SIG-M5 treated with dmso at 0.1 percent for 504 hours (cell line): ENCODE measurements around the gene ZNF41.
"Not testable (repeated sequence)": the region's sequence is repeated elsewhere in the genome, so short reads cannot be mapped to it uniquely, and the experiment has no call there.

ENCODE experiments used
- DNase-seq: peaks from one replicate; lab custom pipeline; 2025; ENCODE audit not compliant: unreplicated experiment; lab: John Stamatoyannopoulos, UW

ZNF41 gene

DNA sequence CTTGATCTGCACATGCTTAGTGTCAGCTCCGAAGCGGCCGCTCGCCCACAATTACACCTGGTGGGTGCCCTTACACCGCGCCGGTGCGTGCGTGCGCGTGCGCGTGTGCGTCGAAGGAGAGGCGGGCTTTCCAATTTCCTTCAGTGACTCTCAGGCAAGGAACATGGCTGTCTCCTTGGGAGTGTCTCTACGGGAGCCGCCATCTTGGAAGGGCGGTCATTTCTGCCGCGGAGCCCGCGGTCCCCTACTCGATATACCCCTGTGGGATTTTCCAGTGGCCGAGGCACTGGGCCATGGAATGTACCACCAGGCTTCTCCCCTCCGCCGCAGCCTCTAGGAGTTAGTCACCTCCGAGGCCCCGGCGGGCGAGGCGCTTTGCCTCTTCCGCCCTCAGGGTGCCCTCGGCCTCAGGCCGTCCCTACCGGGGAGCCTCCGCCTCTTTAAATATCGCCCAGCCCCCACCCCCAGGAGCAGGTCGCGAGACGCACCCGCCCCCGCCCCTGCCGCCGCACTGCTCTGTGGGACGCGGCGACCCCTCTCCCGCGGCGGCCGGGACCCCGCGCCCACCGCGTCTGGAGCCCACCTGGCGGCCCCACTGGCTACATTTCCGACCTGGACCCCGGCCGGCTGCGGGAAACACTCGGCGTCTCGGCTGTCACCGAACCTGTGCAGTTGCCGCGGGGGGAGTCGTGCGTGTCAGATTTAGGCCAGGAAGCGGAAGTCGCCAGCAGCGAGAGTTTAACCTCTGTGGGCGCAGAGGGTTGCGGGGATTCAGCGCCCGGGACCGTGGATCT, at the start of gene ZNF41:
TSS of gene ZNF41 (minus strand) at position 711 of the 794 bp plus-strand sequence. CDS start 15,741 bp downstream, outside the sequence.
- peak; percentile 69 for DNase-seq

DNA sequence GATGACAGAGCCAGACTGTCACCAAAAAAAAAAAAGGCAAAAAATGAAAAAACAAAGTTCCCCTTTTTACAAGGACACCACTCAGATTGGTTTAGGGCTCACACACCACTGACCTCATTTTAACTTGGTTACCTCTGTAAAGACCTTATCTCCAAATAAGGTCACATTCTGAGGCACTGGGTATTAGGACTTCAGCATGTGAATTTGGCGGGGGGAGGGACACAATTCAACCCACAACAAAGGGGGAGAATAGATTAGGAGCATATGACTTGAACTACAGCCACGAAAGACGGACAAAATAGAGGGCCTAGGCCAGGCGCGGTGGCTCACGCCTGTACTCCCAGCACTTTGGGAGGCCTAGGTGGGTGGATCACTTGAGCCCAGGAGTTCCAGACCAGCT, 47.0 kb upstream of the ZNF41 start:
- DNase-seq, result no peak

DNA sequence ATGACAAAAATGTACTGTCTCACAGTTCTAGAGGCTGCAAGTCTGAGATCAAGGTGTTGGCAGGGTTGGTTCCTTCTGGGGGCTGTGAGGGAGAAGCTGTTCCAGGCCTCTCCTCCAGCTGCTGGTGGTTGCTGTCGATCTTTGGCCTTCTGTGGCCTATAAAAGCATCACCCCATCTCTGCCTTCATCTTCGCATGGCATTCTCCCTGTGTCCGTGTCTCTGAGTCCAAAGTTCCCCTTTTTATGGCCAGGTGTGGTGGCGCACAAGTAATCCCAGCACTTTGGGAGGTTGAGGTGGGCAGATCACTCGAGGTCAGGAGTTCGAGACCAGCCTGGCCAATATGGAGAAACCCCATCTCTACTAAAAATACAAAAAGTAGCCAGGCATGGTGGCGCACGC, 46.5 kb upstream of the ZNF41 start:
- DNase-seq, result no peak

DNA sequence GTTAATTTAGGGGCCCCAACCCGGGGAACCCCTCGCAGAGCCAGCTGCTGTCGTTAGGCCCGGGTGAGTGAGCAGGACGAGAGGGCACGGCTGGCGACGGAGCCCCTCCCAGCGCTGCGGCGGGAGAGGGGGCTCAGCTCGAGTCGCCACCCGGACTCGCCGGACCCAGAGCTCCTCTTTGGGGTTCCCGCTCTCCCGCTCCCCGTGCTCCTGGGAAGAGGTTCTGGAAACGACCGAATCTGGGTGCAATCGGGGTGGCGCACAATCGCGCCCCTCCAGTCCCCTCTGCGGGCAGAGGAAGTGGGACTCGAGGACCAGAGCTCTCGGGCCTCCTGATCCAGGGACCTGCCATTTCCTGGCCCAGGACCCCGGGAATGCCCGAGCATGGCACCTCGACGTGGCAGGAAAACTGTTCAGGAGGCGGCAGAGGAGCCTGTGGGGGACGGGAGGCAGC, 40.7 kb upstream of the ZNF41 start:
- DNase-seq, result no peak

DNA sequence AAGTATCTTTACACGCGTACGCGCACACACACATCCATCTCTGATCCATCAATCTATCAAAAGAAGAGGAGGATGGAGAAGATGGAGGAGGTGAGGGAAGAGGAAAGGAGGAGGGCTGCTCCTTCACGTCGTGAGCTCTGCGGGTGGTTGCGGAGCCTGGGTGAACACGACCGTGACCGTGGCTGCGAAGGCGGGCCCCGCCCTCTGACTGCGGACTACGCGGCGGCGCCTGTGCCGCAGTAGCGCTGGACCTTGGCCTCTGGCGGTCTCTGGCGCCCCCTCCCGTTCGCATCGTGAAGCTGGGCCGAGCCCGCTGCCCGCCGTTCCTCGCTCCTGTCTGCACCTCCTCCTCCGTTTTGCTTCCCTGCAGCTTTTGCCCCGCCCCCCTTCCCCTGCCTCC, 40.3 kb upstream of the ZNF41 start:
- peak; percentile 46 for DNase-seq

DNA sequence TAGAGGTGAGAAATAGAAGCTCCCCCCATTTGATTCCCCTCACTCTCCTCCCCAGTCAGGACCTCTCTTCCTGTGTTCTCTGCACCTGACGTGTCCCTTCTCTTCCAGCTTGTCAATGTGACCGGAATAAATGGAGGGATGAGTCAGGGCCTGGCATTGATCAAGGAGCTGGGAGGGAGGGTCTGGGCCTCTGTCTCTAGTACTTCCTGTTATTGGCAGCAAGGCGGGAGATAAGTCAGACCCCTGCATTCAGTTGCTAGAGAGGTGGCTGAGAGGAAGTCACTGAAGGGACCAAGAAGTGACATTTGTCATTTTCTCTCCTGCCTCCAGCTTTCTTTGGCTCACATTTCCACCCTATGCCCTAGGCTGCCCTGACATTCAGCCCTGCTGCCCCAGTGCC, 35.1 kb upstream of the ZNF41 start:
- no peak for DNase-seq

DNA sequence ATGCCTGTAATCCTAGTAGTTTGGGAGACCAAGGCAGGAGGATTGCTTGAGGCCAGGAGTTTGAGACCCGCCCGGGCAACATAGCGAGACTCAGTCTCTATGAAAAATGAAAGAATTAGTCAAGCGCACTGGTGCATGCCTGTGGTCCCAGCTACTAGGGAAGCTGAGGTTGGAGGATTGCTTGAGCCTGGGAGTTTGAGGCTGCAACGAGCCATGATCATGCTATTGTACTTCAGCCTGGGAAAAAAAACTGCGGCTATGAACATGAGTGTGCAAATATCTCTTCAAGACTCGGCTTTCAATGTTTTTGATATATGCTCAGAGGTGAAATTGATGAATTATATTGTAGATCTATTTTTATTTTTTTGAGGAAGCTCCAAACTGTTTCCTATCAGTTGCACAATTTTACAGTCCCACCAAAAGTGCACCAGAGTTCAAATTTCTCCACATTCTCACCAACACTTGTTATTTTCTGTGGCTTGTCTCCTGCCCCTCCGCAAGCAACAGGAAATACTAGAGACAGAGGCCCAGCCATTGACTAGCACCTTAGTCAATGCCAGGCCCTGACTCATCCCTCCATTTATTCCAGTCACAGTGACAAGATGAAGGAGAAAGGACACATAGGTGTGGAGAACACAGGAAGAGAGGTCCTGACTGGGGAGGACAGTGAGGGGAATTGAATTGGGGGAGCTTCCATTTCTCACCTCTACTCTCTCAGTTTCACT, 33.1 kb upstream of the ZNF41 start:
- DNase-seq, result peak; percentile 32

DNA sequence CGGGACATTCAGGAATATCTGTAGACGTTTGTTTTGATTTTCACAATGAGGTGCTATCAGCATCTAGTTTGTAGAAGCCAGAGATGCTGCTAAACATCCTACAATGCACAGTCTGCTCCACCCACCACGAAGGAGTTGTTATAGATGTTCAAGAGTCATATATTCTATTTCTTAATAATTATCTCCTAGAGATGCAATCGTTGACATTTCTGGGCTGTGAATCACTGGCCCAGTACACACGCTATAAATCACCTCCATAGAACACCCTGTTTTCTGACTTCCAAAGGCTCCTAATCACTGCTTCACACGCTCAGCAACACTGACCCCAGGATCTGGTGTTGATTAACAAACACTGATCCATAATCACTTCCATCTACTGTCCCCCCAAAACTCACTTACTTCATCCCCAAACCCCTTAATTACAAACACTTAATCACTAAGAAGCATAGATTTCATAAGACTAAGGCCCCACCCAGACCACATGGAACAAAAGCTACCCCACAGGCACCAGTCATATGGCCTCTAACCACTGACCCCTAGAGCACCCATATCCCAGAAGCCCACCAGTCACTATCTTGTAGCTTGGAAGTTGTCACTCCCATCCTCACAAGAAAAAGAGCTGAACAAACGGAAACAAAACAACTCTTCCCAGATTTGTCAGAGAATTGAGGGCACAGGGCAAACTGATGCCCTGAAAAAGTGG, 31.7 kb upstream of the ZNF41 start:
- DNase-seq, result no peak

DNA sequence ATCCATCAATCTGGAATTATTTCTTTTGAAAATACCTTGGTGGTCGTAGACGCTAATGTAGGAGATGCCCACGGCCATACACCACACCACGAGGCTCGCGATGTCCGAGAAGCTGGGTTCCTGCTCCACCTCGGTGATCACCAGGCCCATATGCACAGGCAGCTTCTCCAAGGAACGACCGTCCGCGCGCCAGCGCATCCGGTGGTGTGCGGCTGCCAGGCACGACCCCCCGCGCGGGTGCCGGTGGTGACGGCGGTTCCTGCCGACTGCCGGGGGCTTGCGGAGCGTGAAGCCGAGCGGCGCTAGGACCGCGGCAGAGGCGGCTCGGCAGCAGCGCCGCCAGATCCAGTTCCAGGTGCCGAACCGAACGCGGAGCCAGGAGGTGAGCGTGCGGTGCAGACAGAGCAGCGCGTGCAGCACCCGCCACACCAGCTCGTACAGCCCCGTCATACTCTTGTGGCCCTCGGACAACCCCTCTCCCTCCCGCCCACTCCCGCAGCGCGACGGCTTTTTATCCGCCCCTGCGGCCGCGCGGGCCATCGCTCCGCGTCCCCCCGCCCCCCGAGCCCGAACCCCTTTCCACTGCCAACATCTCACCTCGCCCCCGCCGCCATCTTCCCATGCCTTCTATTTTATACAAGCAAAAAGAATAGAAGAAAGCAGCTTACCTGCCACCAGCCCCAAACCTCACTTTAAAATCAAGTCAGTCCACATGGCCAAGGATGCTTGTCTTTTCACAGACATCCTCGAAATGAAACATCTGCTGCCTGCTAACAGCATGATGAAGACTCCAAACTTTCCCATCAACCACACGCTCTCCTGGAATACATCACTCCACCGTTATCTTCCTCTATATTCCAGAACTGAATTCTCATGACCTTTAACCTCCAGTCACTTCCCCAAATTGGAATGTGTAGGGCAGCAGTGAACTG, 30.3 kb upstream of the ZNF41 start:
- DNase-seq, result not testable (repeated sequence)

DNA sequence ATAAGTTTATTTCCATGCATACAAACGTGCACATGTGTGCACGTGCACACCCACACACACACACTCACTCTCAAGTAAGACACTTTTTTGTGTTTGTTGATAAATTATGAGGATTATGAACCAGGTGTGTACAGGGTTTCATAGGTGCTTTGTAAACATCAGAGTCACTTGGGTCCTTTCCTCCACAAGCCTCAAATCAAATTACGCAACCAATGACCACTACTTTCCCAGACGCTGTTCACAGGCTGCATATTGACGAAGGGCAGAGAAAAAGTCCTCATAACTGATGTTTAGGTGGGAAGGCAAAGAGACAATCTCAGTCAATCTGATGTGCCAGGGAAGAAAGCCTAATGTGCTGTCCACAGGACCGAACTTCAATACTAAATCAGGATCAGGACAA, 29.4 kb upstream of the ZNF41 start:
- DNase-seq, result not testable (repeated sequence)

DNA sequence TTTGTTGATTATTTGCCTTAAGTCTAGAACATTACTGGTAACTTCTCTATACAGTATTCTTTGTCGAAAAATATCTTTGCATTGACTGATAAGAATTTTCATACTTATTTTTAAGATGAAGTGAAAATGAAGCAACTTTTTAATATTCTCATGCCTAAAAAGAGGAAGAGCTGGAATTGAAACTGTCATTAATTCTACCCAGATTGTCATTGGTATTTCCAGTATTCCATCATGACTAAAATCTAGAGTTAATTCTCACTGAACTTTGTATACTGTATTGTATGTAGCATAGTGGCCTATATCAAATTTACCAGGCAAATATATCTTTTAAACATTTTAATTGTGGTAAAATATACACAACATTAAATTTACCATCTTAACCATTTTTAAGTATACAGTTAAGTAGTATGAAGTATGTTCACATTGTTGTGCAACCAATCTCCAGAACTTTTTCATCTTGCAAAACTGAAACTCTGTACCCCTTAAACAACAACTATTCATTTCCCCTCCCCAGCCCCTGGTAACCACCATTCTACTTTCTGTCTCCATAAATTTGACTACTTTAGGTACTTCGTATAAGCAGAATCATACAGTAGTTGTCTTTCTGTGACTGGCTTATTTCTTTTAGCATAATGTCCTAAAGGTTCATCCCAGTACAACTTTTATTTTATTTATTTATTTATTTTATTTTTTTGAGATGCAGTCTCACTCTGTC, 24.3 kb upstream of the ZNF41 start:
- peak; percentile 44 for DNase-seq

DNA sequence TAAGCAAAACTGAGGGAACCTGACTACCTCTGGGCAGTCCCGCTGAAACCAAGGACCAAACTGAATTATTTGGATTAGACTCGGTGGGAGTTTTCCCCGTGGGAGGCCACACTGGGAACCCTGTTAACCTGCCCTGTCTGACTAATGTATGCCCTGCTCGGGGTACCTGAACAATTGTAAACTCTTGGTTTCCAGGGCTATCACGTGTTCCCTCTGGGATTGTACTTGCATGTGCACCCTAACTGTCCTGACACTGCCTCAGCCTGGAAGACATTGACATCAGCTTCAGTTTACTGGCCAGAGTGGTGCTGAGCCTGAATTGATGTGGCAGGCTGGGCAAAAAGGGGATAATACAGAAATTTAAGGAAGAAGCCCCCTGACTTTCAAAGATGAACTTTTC, 20.1 kb upstream of the ZNF41 start:
- no peak for DNase-seq

DNA sequence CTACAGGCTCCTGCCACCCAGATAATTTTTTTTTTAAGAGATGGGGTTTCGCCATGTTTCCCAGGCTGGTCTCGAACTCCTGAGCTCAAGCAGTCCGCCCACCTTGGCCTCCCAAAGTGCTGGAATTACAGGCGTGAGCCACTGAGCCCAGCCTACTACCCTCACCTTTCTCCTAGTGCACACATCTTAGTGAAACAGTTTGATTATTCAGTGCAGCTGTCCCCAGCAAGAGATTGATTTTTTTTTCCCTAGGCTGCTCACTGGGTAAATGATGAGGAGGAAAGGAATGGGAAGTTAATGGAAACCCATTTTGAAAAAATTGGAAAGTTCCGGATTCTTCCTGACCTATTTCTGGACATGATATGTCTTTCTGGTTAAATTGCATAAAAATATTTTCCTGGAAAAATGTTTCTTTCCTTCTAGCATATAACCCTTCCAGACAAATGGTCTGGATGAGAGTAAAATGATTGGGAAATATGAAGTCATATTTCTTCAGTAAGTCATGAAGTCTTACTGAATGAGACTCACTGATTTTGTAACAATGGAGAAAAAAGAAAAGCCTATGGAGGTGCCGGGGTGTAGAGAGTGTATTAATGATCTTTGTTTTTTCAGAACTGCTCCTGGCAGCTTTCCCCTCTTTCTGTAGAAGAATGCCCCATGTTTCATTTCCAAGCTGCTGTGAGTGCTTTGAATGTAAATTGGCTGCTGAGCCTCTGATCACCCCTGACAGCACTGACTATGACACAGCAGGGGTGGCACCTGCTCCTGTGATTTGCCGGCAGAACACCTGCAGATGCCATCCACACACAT, 19.5 kb upstream of the ZNF41 start:
- no peak for DNase-seq

DNA sequence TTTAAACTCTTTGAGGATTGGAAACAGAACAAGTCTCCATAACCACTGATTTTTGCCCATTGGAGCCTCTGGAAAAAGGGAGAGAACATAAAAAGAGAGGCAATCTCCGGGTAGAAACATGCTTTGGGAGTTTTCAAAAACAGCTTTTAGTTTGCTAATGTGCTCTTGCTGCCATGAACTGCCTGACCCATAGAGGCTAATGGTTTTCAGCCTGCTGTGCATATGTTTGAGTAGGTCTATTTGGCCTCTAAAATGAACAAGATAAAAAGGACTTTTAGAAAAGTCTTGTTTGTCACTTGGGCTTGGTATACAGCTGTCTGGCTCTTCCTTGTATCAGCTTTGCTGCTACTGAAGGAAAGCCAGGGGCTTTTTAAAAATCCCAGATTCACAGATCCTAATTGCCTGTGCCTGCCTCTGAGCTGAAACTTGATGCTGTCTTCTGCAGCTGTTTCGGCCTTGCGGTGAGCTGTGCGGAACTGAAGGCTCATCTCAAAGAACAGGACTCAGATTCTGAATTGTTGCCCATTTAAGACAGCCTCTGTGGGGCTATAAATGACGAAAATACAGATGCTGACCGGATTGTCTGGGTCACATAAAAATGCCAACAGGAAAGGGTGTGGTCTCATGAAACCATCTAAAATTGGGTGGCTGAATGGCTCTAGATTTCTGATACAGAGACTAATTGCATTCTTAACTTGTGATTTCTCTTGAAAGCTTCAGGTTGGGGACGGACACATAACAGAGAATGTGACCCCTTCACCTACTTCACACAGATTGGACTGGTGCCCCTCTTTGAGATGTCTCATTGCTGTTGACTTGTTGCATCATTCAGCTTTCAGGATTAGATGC, 18.4 kb upstream of the ZNF41 start:
- DNase-seq, result no peak

DNA sequence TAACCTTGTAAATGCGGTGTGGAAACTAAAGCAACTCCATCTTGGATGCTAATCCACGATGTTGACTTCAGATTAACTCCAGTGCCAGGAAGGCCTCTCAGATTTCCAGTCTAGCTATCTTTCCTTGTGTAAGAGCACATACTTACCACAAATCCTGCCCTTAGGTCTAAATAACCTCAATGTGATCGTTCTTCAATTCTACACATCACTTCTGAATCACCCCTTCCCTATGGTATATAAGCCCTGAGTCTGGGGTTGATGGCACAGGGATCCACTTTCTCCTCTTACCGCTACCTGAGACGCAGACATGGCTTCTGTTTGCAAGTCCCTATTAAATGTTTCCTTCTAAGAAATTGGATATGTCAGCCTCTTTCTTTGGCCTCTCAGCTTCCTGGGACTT, 17.5 kb upstream of the ZNF41 start:
- DNase-seq, result no peak

DNA sequence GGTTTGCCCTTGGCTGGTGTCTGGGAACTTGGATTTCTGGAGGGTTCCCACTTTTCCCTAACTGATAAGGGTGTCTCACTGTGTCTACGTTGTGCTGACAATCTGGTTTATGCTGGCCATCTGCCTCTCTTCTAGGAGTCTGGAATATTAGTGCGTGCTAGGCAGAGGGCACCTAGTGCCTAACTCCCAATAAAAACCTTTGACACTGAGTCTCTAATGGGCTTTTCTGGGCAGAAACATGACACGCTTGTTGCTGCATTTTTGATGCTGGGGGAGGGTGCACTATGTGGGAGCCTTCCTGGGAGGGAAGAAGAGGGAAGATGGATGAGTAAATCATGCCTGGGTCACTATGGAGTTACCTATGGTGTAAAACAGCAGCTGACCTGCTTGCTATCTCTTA, 16.3 kb upstream of the ZNF41 start:
- DNase-seq, result no peak

DNA sequence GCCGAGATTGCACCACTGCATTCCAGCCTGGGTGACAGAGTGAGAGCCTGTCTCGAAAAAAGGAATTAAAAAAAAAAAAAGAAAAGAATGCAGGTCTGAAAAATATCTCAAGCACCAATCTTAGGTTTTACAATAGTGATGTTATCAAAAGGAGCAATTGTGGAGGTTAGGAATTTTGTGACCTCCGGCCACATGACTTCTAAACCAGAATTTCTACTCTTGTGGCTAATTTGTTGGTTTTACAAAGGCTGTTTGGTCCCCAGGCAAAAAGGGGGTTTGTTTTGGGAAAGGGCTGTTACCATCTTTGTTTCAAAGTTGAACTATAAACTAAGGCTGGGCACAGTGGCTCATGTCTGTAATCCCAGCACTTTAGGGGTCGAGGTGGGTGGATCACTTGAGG, 15.4 kb upstream of the ZNF41 start:
- DNase-seq, result peak; percentile 13

DNA sequence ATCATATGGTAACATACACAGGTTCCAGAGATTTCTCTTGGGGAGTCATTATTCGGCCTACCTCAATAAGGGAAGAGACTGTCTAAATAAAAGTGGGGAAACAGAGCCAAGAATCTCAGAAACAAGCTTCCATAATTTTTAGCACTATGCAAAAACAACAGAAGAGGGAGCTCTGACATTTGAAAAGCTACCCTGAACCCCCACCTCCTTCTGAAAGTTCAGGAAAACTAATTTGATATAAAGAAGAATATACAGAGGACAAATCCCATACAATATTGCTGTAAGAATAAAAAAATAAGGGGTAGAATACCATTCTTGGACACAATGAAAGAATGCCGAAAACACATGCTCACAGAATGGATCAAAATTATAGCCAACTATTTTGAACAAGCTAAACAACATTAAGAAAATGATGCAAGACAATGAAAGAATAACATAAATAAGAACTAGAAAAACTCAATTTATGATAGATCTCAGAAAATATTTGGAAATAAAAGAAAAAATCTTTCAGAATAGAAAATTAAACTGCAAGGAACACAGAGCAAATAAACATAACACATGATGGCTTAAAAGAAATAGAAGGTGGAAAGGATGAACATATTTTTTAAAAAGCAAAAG, 14.4 kb upstream of the ZNF41 start:
- no peak for DNase-seq
